VCaP (cell line): ENCODE data around the gene LIN9.

Experiments
- H3K27ac ChIP-seq: fragments of 450-650 bp; 2 replicates; pipeline ENCODE4 v1.5.1; 2017
- CTCF ChIP-seq: fragments of 450-650 bp; conservative IDR thresholded peaks from 2 replicates; pipeline ENCODE4 v1.5.1; 2017; ENCODE audit warnings: mild to moderate bottlenecking, moderate library complexity

The LIN9 gene

GRCh38 chr1:226308723-226309397, at the start of gene LIN9:
Gene LIN9, minus strand, starts transcription at chr1:226309164. Its CDS starts 25 bp downstream, at chr1:226309139.
- peak within 1 kb of the TSS; percentile 94 for H3K27ac ChIP-seq
- TF ChIP-seq CTCF, result no peak

- TF ChIP-seq CTCF, result no peak
- no peak overlapping the region for H3K27ac ChIP-seq
These were observed 48.5 kb upstream of the LIN9 start for GRCh38 chr1:226357416-226357815.

- H3K27ac ChIP-seq, result no peak overlapping the region
- no peak for TF ChIP-seq CTCF
These were observed 46.9 kb upstream of the LIN9 start for GRCh38 chr1:226355669-226356551.

- H3K27ac ChIP-seq, result no peak overlapping the region
- no peak for TF ChIP-seq CTCF
These were observed 46.1 kb upstream of the LIN9 start for GRCh38 chr1:226355016-226355415.

GRCh38 chr1:226353698-226354525, 44.9 kb upstream of the LIN9 start:
- TF ChIP-seq CTCF, result no peak
- no peak overlapping the region for H3K27ac ChIP-seq

- no peak overlapping the region for H3K27ac ChIP-seq
- TF ChIP-seq CTCF, result no peak
These were observed 42.7 kb upstream of the LIN9 start for GRCh38 chr1:226351709-226352108.

- no peak for TF ChIP-seq CTCF
- H3K27ac ChIP-seq, result no peak overlapping the region
These were observed 41.5 kb upstream of the LIN9 start for GRCh38 chr1:226350519-226350865.
